ENCODE results near the gene CSH1.
"Not testable (repeated sequence)": the region's sequence is repeated elsewhere in the genome, so short reads cannot be mapped to it uniquely, and the experiment has no call there.

Gene CSH1

GRCh38 chr17:63928966-63929695 lies 32.8 kb upstream of the CSH1 start:
- no peak for DNase-seq (ENCODE audit: low read depth)

- DNase-seq (ENCODE audit: low read depth), result no peak
Observed at GRCh38 chr17:63928172-63928666, 31.8 kb upstream of the CSH1 start.

GRCh38 chr17:63927464-63928171 lies 31.2 kb upstream of the CSH1 start:
- no peak for DNase-seq (ENCODE audit: low read depth)

GRCh38 chr17:63926164-63926563 lies 29.8 kb upstream of the CSH1 start:
- DNase-seq (ENCODE audit: low read depth), result no peak

- no peak for DNase-seq (ENCODE audit: low read depth)
Observed at GRCh38 chr17:63925615-63926014, 29.2 kb upstream of the CSH1 start.

- DNase-seq (ENCODE audit: low read depth), result not testable (repeated sequence)
Observed at GRCh38 chr17:63922402-63922801, 26.0 kb upstream of the CSH1 start.

- DNase-seq (ENCODE audit: low read depth), result not testable (repeated sequence)
Observed at GRCh38 chr17:63920779-63921178, 24.4 kb upstream of the CSH1 start.

GRCh38 chr17:63920050-63920449 lies 23.7 kb upstream of the CSH1 start:
- not testable (repeated sequence) for DNase-seq (ENCODE audit: low read depth)

GRCh38 chr17:63919311-63919723 lies 22.9 kb upstream of the CSH1 start:
- no peak for DNase-seq (ENCODE audit: low read depth)

GRCh38 chr17:63918789-63919305 lies 22.5 kb upstream of the CSH1 start, which contains the start of gene GH1:
TSS of gene GH1 (minus strand) at chr17:63918839. CDS start at chr17:63918776, 63 bp downstream.
- not testable (repeated sequence) for DNase-seq (ENCODE audit: low read depth)

- no peak for DNase-seq (ENCODE audit: low read depth)
Observed at GRCh38 chr17:63918305-63918704, 21.9 kb upstream of the CSH1 start.

GRCh38 chr17:63917646-63918045 lies 21.3 kb upstream of the CSH1 start:
- no peak for DNase-seq (ENCODE audit: low read depth)

- DNase-seq (ENCODE audit: low read depth), result not testable (repeated sequence)
Observed at GRCh38 chr17:63917206-63917605, 20.8 kb upstream of the CSH1 start.

GRCh38 chr17:63916566-63917185 lies 20.3 kb upstream of the CSH1 start:
- DNase-seq (ENCODE audit: low read depth), result no peak

- DNase-seq (ENCODE audit: low read depth), result not testable (repeated sequence)
Observed at GRCh38 chr17:63915753-63916152, 19.4 kb upstream of the CSH1 start.

- no peak for DNase-seq (ENCODE audit: low read depth)
Observed at GRCh38 chr17:63914471-63914870, 18.1 kb upstream of the CSH1 start.

- DNase-seq (ENCODE audit: low read depth), result no peak
Observed at GRCh38 chr17:63911657-63912100, 15.3 kb upstream of the CSH1 start.

- DNase-seq (ENCODE audit: low read depth), result no peak
Observed at GRCh38 chr17:63911041-63911635, 14.8 kb upstream of the CSH1 start, which contains the start of gene CSHL1. TSS of gene CSHL1 (minus strand) at chr17:63911258. CDS start at chr17:63911196, 62 bp downstream.

- DNase-seq (ENCODE audit: low read depth), result no peak
Observed at GRCh38 chr17:63910096-63910495, 13.7 kb upstream of the CSH1 start.

- not testable (repeated sequence) for DNase-seq (ENCODE audit: low read depth)
Observed at GRCh38 chr17:63909586-63909985, 13.2 kb upstream of the CSH1 start.

GRCh38 chr17:63907161-63907778 lies 10.9 kb upstream of the CSH1 start:
- DNase-seq (ENCODE audit: low read depth), result not testable (repeated sequence)
